GM19455 (cell line): ENCODE measurements around the gene ADI1.

ENCODE experiments used
- ATAC-seq: cut with Tn5 transposase; IDR thresholded peaks from one replicate; pipeline ENCODE4 v1.9.1; 2021; ENCODE audit not compliant: unreplicated experiment

The ADI1 gene

GRCh38 chr2:3519255-3520205 lies at the start of gene ADI1:
TSS of gene ADI1 (minus strand) at chr2:3519531. CDS start at chr2:3519487, 44 bp downstream.
- ATAC-seq, result peak; percentile 69

DNA sequence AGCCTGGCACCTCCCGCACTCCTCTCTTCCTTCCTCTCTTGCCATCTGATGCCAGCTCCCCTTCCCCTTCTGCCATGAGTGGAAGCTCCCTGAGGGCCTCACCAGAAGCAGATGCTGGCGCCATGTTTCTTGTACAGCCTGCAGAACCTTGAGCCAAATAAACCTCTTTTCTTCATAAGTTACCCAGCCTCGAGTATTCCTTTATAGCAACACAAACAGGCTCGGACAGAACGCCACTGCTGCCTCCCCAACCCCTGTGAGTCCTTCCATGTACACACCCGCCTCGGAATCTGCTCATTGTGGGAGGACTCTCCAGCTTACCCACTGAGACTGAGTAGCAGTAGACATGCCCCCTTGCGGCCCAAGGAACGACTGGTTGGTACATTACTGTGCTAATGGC lies 47.5 kb upstream of the ADI1 start:
- ATAC-seq, result no peak

DNA sequence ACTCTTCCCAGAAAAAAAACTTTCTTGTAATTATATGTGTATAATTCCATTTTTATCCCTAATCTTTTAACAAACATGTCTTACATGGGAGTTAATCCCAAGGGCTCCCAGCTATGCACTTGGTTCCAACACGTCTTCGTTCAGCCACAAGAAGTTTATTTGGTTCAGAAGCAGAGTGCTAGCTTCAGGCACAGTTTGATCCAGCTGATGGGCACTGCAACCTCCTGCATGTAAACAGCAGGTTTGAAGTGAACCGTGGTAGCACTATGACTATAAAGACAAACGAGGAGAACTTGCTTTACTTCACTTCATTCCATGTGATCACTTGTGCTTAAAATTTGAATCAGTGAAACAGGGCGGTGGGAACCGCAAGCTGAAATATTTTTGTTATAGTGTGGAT lies 45.8 kb upstream of the ADI1 start:
- no peak for ATAC-seq

GRCh38 chr2:3563521-3563976 lies 44.2 kb upstream of the ADI1 start:
- peak; percentile 45 for ATAC-seq

- ATAC-seq, result peak; percentile 96
Measured at GRCh38 chr2:3558205-3559014, 39.1 kb upstream of the ADI1 start, which contains the start of gene RNASEH1. TSS of gene RNASEH1 (minus strand) at chr2:3558333. CDS start at chr2:3558260, 73 bp downstream.

- ATAC-seq, result peak; percentile 33
Measured at GRCh38 chr2:3557639-3558204, 38.4 kb upstream of the ADI1 start.

DNA sequence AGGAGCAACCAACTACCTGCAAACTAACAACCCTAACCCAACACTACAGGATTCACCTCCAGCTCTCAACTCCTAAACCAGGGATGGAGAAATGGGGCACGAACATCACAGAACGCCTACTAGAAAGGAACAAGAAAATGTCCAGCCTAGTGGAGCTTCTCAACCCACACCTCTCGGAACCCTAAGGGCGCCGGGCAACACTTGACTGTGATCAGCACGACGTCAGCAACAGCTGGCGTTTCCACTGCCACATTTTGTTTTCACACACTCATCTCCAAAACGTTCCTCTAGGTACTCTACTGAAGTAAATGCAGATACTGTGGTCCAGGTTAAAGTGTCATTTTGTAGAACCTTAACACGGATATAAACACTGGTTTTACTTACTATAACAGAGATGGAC lies 34.6 kb upstream of the ADI1 start:
- no peak for ATAC-seq

DNA sequence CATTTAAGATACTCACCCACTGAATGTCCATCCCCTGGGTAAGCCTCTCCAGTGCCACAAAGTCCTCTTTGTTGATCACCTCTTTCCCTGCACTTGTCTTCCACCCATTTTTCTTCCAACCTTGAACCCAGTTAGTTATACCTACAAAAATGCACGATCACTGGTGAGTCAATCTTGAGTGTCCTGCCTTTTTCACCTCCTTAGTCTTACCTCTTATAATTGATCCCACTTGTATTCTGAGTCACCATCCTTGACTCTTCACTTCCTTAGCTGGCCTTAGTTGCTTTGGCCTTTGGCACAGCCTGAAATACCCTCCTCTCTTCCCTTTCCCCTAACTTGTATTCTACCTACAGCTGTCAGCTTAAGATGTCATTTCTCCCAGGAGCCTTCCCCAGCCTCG lies 28.6 kb upstream of the ADI1 start:
- no peak for ATAC-seq

DNA sequence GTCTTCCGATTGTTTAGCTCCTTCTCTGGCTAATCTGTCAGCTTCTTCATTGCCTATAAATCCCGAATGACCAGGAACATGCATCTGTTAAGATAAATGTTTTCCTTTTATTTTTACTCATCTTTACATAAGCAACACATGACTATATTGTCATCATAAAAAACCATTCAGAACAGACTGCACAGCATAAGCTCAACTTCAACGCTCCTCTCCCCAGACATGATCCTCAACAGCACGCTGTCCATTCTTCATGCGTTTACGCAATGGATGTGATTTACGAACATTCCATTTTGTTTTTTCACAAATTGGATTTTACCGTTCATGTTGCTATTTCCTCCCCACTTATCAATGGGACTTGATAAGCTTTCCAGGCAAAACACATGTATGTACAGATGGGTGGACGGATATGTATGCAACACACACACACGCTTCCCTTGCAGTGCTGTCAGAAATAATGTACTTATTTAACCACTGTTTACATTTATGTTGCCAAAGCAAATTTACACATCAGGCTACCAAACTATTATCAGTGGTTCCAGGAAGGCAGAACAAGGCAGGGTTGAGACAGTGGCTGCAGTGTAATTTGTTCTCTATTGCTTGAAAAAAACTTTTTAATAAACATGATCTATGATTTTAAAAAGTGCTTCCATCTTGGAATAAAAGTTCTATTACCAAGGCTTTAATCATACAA lies 26.6 kb upstream of the ADI1 start:
- no peak for ATAC-seq

- ATAC-seq, result no peak
Measured at GRCh38 chr2:3543023-3543683, 23.8 kb upstream of the ADI1 start.

DNA sequence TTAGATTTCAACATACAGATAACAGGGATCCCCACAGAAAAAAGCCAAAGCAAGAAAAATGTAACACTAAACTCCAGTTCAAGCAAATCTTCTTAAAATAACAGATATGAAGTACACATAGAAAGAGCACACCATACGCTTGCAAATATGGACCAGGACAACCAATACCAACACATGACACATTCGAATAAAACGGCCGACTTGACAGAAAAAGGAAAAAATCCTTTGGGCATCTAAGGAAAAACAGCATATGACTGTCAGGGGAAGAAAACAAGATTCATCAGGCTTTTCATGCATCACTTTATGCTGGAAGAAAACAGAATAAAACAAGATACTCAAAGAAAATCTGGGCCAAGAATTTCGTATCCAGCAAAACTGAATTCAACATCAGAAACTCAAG lies 22.8 kb upstream of the ADI1 start:
- ATAC-seq, result no peak

DNA sequence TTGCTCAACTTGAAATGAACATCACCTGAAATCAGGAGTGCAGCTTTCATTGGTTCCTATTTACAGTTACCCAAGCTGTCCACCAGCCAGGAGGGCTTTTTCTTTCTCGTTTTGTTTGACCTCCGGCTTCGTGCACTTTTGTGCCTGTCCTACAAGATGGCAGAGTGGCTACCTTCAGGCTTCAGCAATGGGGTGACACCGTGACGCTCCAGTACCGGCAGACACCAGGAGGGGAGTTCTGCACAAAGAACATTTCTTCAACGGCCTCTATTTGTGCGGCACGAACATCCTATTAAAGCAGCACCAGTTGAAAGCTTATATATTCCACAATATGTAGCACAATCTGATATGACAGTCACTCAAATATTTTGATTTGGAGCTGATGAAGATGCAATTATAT lies 20.5 kb upstream of the ADI1 start:
- no peak for ATAC-seq

DNA sequence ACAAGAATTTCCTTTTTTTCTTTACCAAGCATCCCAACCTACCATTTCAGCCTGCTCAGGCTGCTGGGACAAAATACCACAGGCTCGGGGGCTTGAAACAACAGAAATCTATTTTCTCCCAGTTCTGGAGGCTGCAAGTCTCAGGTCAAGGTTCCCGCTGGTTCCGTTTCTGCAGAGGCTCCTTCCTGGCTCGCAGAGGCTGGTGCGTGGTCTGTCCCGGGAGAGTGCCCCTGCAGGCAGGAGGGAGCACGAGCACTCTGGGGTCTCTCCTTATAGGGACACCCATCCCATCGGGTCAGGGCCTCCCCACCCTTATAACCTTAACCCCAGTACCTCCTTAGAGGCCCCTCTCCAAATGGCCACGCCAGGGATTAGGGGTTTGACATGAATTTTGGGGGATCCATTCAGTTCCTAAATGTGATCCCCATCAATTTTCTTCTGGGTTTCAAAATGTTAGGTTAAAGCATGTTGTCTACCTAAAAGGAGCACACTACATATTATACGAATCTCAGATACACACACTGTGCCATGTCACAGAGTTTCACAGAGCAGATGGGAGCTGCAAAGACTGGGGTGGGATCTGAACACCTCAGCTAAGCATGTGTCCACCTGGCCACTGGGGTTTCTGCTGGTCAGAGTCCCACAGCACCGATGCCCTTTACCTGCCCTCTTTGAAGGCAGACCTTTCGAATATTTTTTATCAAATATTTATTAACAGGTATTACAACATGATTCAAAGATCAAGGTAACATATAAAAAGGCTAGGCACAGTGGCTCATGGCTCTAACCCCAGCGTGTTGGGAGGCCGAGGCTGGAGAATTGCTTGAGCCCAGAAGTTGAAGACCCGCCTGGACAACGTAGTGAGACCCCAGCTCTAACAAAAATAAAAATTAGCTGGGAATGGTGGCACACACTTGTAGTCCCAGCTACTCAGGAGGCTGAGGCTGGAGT lies 17.6 kb upstream of the ADI1 start:
- ATAC-seq, result no peak

DNA sequence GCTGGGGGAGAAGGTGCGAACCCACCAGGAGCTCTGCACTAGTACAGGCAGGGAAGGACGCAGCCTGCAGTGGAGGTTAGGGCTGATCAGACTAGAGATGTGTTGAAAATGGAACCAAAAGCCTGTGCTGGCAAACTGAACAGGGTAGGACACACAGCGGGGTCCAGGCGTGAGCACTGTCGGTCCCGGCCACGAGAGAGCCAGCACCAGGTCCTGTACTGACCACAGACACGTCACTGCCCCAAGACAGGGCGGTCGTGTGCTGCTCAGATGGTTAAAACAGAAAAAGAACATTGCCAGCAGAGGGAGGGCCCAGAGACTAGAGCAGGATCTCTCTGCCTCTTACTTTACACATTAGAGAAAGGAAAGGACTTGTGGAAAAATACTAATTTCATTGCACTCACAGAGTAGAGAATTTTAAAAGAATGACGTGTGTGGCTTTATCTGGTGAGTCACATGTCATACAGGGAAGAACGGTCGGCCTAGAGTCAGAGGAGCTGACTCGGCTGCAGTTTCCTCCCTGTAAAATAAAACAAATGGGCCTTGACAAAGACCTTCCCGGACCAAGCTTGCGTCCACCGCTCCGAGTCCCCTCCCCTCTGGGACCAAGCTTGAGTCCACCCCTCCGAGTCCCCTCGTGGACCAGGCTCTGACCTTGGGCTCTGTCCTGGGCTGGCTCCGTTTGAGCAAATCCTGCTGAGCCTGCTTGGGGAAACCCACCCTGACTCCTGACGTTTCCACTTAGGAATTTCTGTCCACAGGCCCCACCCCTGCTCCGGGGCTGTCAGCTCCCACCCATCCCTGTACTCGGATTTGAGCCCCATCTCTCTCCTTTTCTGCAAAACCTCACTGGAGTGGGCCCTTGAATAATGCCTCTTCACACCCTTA lies 16.7 kb upstream of the ADI1 start:
- no peak for ATAC-seq

GRCh38 chr2:3535467-3535793 lies 16.1 kb upstream of the ADI1 start:
- no peak for ATAC-seq

DNA sequence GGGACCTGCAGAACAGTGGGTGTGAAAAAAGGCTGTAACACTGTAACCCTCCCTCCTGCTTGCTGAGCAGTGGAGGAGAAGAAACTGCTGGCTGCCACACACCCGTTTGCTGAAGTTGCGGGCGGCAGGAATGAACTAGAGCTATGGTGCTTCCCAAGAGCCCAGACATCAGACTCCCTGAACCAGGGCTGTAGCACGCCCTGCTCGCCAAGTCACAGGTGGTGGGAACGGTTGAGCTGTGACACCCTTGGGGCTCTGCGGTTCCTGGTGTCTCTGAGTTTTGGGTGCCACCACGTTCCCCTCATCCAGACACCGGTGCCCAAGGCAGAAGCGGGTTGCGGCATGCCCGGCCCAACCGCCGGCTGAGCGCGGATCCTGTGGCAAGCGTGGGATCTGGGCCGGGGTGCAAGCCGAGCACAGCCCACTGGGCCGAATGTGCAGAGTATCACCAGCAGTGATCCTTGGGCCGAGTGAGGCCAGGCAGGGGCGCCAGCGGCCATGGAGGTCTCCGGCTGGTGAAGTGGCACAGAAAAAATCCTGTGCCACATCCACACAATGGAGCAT lies 15.0 kb upstream of the ADI1 start:
- no peak for ATAC-seq

- ATAC-seq, result no peak
Measured at GRCh38 chr2:3533836-3534235, 14.5 kb upstream of the ADI1 start.

DNA sequence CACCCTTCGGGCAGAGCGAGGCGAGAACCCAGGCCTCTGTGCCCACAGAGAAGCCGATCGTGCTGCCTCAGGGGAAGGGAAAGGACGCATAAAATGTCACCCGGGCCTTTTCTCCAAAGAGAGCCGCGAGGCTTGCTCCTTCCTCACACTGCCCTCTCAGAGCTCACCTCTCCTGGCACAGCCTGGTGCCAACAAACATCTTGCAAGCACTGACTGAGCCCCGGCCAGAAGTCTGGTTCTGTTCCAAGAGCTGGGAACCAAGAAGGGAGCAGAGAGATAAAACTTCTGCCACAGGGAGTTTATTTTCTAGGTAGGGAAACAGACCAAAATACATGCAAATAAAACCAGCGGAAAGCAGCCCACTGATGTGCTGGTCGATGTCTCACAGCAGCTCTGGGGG lies 13.6 kb upstream of the ADI1 start:
- no peak for ATAC-seq
